ENCODE results near the gene ELP1.

ELP1 gene

GRCh38 chr9:108877524-108877923 lies 56.4 kb downstream of the ELP1 start:
- Mint-ChIP-seq H3K9me3 (no peaks in the 10 kb centered on the region), H3K36me3 (peaks cover 83% of the 10 kb centered on the region), H3K4me1 (no peaks in the 10 kb centered on the region), H3K27me3 (no peaks in the 10 kb centered on the region), H3K4me3 (no peak overlapping the region), H3K27ac (no peak overlapping the region)
- no peak for ATAC-seq

GRCh38 chr9:108876425-108876824 lies 57.5 kb downstream of the ELP1 start:
- no peaks in the 10 kb centered on the region for H3K4me1 Mint-ChIP-seq
- ATAC-seq = no peak
- no peak overlapping the region for H3K4me3 Mint-ChIP-seq
- H3K27ac Mint-ChIP-seq = no peak overlapping the region
- H3K9me3 Mint-ChIP-seq = peaks cover 3% of the 10 kb centered on the region
- no peaks in the 10 kb centered on the region for H3K27me3 Mint-ChIP-seq
- peaks cover 89% of the 10 kb centered on the region for H3K36me3 Mint-ChIP-seq

GRCh38 chr9:108874058-108874788 lies 59.7 kb downstream of the ELP1 start:
- H3K4me1 Mint-ChIP-seq = no peaks in the 10 kb centered on the region
- H3K36me3 Mint-ChIP-seq = peaks cover 91% of the 10 kb centered on the region
- H3K27me3 Mint-ChIP-seq = no peaks in the 10 kb centered on the region
- no peak overlapping the region for H3K27ac Mint-ChIP-seq
- no peak overlapping the region for H3K4me3 Mint-ChIP-seq
- peaks cover 3% of the 10 kb centered on the region for H3K9me3 Mint-ChIP-seq
- ATAC-seq = no peak

GRCh38 chr9:108869092-108869725 lies 64.7 kb downstream of the ELP1 start:
- Mint-ChIP-seq H3K9me3 (peaks cover 3% of the 10 kb centered on the region), H3K36me3 (peaks cover 67% of the 10 kb centered on the region), H3K4me1 (no peaks in the 10 kb centered on the region), H3K27ac (no peak overlapping the region), H3K27me3 (no peaks in the 10 kb centered on the region), H3K4me3 (no peak overlapping the region)
- no peak for ATAC-seq

GRCh38 chr9:108867829-108868228 lies 66.1 kb downstream of the ELP1 start:
- no peak for ATAC-seq

GRCh38 chr9:108867116-108867515 lies 66.8 kb downstream of the ELP1 start:
- no peaks in the 10 kb centered on the region for H3K27me3 Mint-ChIP-seq
- H3K4me3 Mint-ChIP-seq = no peak overlapping the region
- no peak for ATAC-seq
- H3K36me3 Mint-ChIP-seq = peaks cover 54% of the 10 kb centered on the region
- H3K27ac Mint-ChIP-seq = no peak overlapping the region
- H3K4me1 Mint-ChIP-seq = no peaks in the 10 kb centered on the region
- peaks cover 3% of the 10 kb centered on the region for H3K9me3 Mint-ChIP-seq

More at GRCh38 chr9:108867829-108868228, 66.1 kb downstream of the ELP1 start:
- H3K9me3 Mint-ChIP-seq = peaks cover 3% of the 10 kb centered on the region
- H3K36me3 Mint-ChIP-seq = peaks cover 58% of the 10 kb centered on the region
- H3K4me3 Mint-ChIP-seq = no peak overlapping the region
- H3K4me1 Mint-ChIP-seq = no peaks in the 10 kb centered on the region
- H3K27me3 Mint-ChIP-seq = no peaks in the 10 kb centered on the region
- no peak overlapping the region for H3K27ac Mint-ChIP-seq

- Mint-ChIP-seq H3K27me3 (no peaks in the 10 kb centered on the region), H3K27ac (no peak overlapping the region), H3K4me1 (no peaks in the 10 kb centered on the region), H3K9me3 (no peaks in the 10 kb centered on the region), H3K36me3 (peaks cover 43% of the 10 kb centered on the region), H3K4me3 (no peak overlapping the region)
- ATAC-seq = no peak
Observed at GRCh38 chr9:108866001-108866420, 67.9 kb downstream of the ELP1 start.

GRCh38 chr9:108865037-108865436 lies 68.9 kb downstream of the ELP1 start:
- H3K4me3 Mint-ChIP-seq = no peak overlapping the region
- no peak for ATAC-seq
- H3K4me1 Mint-ChIP-seq = no peaks in the 10 kb centered on the region
- H3K27ac Mint-ChIP-seq = no peak overlapping the region
- no peaks in the 10 kb centered on the region for H3K9me3 Mint-ChIP-seq
- H3K36me3 Mint-ChIP-seq = peaks cover 33% of the 10 kb centered on the region
- H3K27me3 Mint-ChIP-seq = no peaks in the 10 kb centered on the region

GRCh38 chr9:108864446-108864845 lies 69.5 kb downstream of the ELP1 start:
- Mint-ChIP-seq H3K4me1 (no peaks in the 10 kb centered on the region), H3K9me3 (no peaks in the 10 kb centered on the region), H3K27ac (no peak overlapping the region), H3K36me3 (peaks cover 27% of the 10 kb centered on the region), H3K27me3 (no peaks in the 10 kb centered on the region), H3K4me3 (no peak overlapping the region)
- no peak for ATAC-seq

GRCh38 chr9:108863891-108864290 lies 70.0 kb downstream of the ELP1 start:
- Mint-ChIP-seq H3K27ac (no peak overlapping the region), H3K9me3 (no peaks in the 10 kb centered on the region), H3K36me3 (peaks cover 22% of the 10 kb centered on the region), H3K4me3 (no peak overlapping the region), H3K4me1 (no peaks in the 10 kb centered on the region), H3K27me3 (no peaks in the 10 kb centered on the region)
- ATAC-seq = no peak

GRCh38 chr9:108861997-108862396 lies 71.9 kb downstream of the ELP1 start, which contains the start of gene ACTL7A:
Gene ACTL7A (plus strand): TSS chr9:108862266. CDS start chr9:108862323, 57 bp downstream.
- H3K36me3 Mint-ChIP-seq = peaks cover 3% of the 10 kb centered on the region
- no peak within 1 kb of the TSS for H3K4me3 Mint-ChIP-seq
- H3K4me1 Mint-ChIP-seq = no peaks in the 10 kb centered on the region
- no peak for ATAC-seq
- no peaks in the 10 kb centered on the region for H3K9me3 Mint-ChIP-seq
- no peak within 1 kb of the TSS for H3K27ac Mint-ChIP-seq
- no peaks in the 10 kb centered on the region for H3K27me3 Mint-ChIP-seq

- Mint-ChIP-seq H3K4me3 (no peak overlapping the region), H3K27ac (no peak overlapping the region), H3K36me3 (no peaks in the 10 kb centered on the region), H3K27me3 (no peaks in the 10 kb centered on the region), H3K9me3 (no peaks in the 10 kb centered on the region), H3K4me1 (no peaks in the 10 kb centered on the region)
- no peak for ATAC-seq
Observed at GRCh38 chr9:108861464-108861863, 72.5 kb downstream of the ELP1 start.

- H3K27ac Mint-ChIP-seq = no peak overlapping the region
- no peaks in the 10 kb centered on the region for H3K36me3 Mint-ChIP-seq
- no peaks in the 10 kb centered on the region for H3K9me3 Mint-ChIP-seq
- H3K27me3 Mint-ChIP-seq = no peaks in the 10 kb centered on the region
- no peaks in the 10 kb centered on the region for H3K4me1 Mint-ChIP-seq
- no peak for ATAC-seq
- no peak overlapping the region for H3K4me3 Mint-ChIP-seq
Observed at GRCh38 chr9:108860764-108861163, 73.2 kb downstream of the ELP1 start.

GRCh38 chr9:108860354-108860753 lies 73.6 kb downstream of the ELP1 start:
- Mint-ChIP-seq H3K27me3 (no peaks in the 10 kb centered on the region), H3K27ac (no peak overlapping the region), H3K9me3 (no peaks in the 10 kb centered on the region), H3K4me3 (no peak overlapping the region), H3K36me3 (no peaks in the 10 kb centered on the region), H3K4me1 (no peaks in the 10 kb centered on the region)
- no peak for ATAC-seq

- Mint-ChIP-seq H3K36me3 (no peaks in the 10 kb centered on the region), H3K9me3 (no peaks in the 10 kb centered on the region), H3K4me3 (no peak overlapping the region), H3K4me1 (no peaks in the 10 kb centered on the region), H3K27ac (no peak overlapping the region), H3K27me3 (no peaks in the 10 kb centered on the region)
- no peak for ATAC-seq
Observed at GRCh38 chr9:108859459-108860114, 74.3 kb downstream of the ELP1 start.

GRCh38 chr9:108857572-108857971 lies 76.4 kb downstream of the ELP1 start:
- no peaks in the 10 kb centered on the region for H3K9me3 Mint-ChIP-seq
- H3K4me1 Mint-ChIP-seq = no peaks in the 10 kb centered on the region
- H3K4me3 Mint-ChIP-seq = no peak overlapping the region
- H3K27me3 Mint-ChIP-seq = no peaks in the 10 kb centered on the region
- no peak overlapping the region for H3K27ac Mint-ChIP-seq
- no peaks in the 10 kb centered on the region for H3K36me3 Mint-ChIP-seq
- no peak for ATAC-seq

All from stimulated activated memory B cell treated with anti-CD40 and anti-IgM and Interleukin-4, amounts not matched to agents 10 μg/mL and 1 μg/mL and 100 μg/mL, for 72 hours (primary cell).